ENCODE results near the gene CMAS. TPM values are rescaled to one million over a fixed set of nuclear protein-coding genes. Genes with fewer than 3 reads are reported as not detected.
A peak's percentile ranks its signal among the peaks of the same experiment; 100 is the strongest.

CMAS gene
- total RNA-seq, 1 experiment from 2014 or later: 70.4 TPM

GRCh38 chr12:22083167-22083566, 37.1 kb downstream of the CMAS start:
- BruUV-seq (replicated peaks): no TSS peak
- Histone ChIP-seq H3K4me3 (ENCODE audit: low read depth, low read length) (no peak overlapping the region), H3K36me3 (ENCODE audit: control insufficient read depth, insufficient read depth, low read length) (no peaks in the 10 kb centered on the region), H3K4me1 (peaks cover 16% of the 10 kb centered on the region; the same call in 1 of the 2 replicates), H3K27me3 (replicated peaks; ENCODE audit: control insufficient read depth, insufficient read depth, low read length) (no peaks in the 10 kb centered on the region; the same call in 1 of the 2 replicates), H3K9me3 (no peaks in the 10 kb centered on the region)
- Mint-ChIP-seq H3K27ac (ENCODE audit: unreplicated experiment) (no peak overlapping the region), H3K36me3 (ENCODE audit: insufficient read depth, unreplicated experiment) (no peaks in the 10 kb centered on the region), H3K4me1 (ENCODE audit: low read depth, unreplicated experiment) (peaks cover 11% of the 10 kb centered on the region), H3K9me3 (ENCODE audit: unreplicated experiment) (no peaks in the 10 kb centered on the region), H3K4me3 (ENCODE audit: unreplicated experiment) (no peak overlapping the region), H3K27me3 (ENCODE audit: insufficient read depth, unreplicated experiment) (peaks cover 6% of the 10 kb centered on the region)
- peak; percentile 52 to 79 for TF ChIP-seq CTCF (IDR thresholded peaks at IDR 0.05; ENCODE audit: insufficient read depth in 1 of 2, low read depth in 1 of 2, low read length in 1 of 2, severe bottlenecking in 1 of 2, unreplicated experiment in 1 of 2)
- ChIA-PET POLR2A (interaction anchor here (0.6 kb wide), 1 partner anchor 376 kb away, joined by 4 read pairs; no protein-coding TSS in a partner anchor), CTCF (interaction anchor here (0.6 to 2.6 kb wide), 6 partner anchors 12 to 385 kb away, joined by 3 to 14 read pairs (median 3); no protein-coding TSS in a partner anchor)
- peak in 1 of 2 experiments; percentile 36 for DNase-seq
- intact Hi-C loops (cut with micrococcal nuclease; ENCODE audit: unreplicated experiment): loop anchor here (1.0 to 2.0 kb wide), 4 partner anchors 90 to 377 kb away; no protein-coding TSS in a partner anchor

GRCh38 chr12:22084852-22085251, 38.8 kb downstream of the CMAS start:
- Histone ChIP-seq H3K36me3 (ENCODE audit: control insufficient read depth, insufficient read depth, low read length) (no peaks in the 10 kb centered on the region), H3K9me3 (no peaks in the 10 kb centered on the region), H3K4me3 (ENCODE audit: low read depth, low read length) (no peak overlapping the region), H3K4me1 (peaks cover 16% of the 10 kb centered on the region; the same call in 1 of the 2 replicates), H3K27me3 (replicated peaks; ENCODE audit: control insufficient read depth, insufficient read depth, low read length) (no peaks in the 10 kb centered on the region; the same call in 1 of the 2 replicates)
- no peak for DNase-seq
- Mint-ChIP-seq H3K27me3 (ENCODE audit: insufficient read depth, unreplicated experiment) (peaks cover 12% of the 10 kb centered on the region), H3K27ac (ENCODE audit: unreplicated experiment) (no peak overlapping the region), H3K36me3 (ENCODE audit: insufficient read depth, unreplicated experiment) (no peaks in the 10 kb centered on the region), H3K4me1 (ENCODE audit: low read depth, unreplicated experiment) (peaks cover 11% of the 10 kb centered on the region), H3K4me3 (ENCODE audit: unreplicated experiment) (no peak overlapping the region), H3K9me3 (ENCODE audit: unreplicated experiment) (no peaks in the 10 kb centered on the region)
- no peak for TF ChIP-seq CTCF (IDR thresholded peaks at IDR 0.05; ENCODE audit: insufficient read depth in 1 of 2, low read depth in 1 of 2, low read length in 1 of 2, severe bottlenecking in 1 of 2, unreplicated experiment in 1 of 2)
- ChIA-PET POLR2A (no interaction called here), CTCF (no interaction called here)
- intact Hi-C loops (cut with micrococcal nuclease; ENCODE audit: unreplicated experiment): no loop called here
- BruUV-seq (replicated peaks): no TSS peak

- Histone ChIP-seq H3K36me3 (ENCODE audit: control insufficient read depth, insufficient read depth, low read length) (no peaks in the 10 kb centered on the region), H3K4me1 (peaks cover 4% of the 10 kb centered on the region; the same call in 1 of the 2 replicates), H3K4me3 (ENCODE audit: low read depth, low read length) (no peak overlapping the region), H3K9me3 (no peaks in the 10 kb centered on the region), H3K27me3 (replicated peaks; ENCODE audit: control insufficient read depth, insufficient read depth, low read length) (no peaks in the 10 kb centered on the region; the same call in 1 of the 2 replicates)
- H3K27ac Mint-ChIP-seq (ENCODE audit: unreplicated experiment): no peak overlapping the region
- no peaks in the 10 kb centered on the region for H3K9me3 Mint-ChIP-seq (ENCODE audit: unreplicated experiment)
- POLR2A ChIA-PET: no interaction called here
- CTCF ChIA-PET: no interaction called here
- intact Hi-C loops (cut with micrococcal nuclease; ENCODE audit: unreplicated experiment): no loop called here
- no peaks in the 10 kb centered on the region for H3K4me1 Mint-ChIP-seq (ENCODE audit: low read depth, unreplicated experiment)
- H3K27me3 Mint-ChIP-seq (ENCODE audit: insufficient read depth, unreplicated experiment): peaks cover 15% of the 10 kb centered on the region
- TF ChIP-seq CTCF (IDR thresholded peaks at IDR 0.05; ENCODE audit: insufficient read depth in 1 of 2, low read depth in 1 of 2, low read length in 1 of 2, severe bottlenecking in 1 of 2, unreplicated experiment in 1 of 2): no peak
- BruUV-seq (replicated peaks): no TSS peak
- H3K4me3 Mint-ChIP-seq (ENCODE audit: unreplicated experiment): no peak overlapping the region
- no peaks in the 10 kb centered on the region for H3K36me3 Mint-ChIP-seq (ENCODE audit: insufficient read depth, unreplicated experiment)
- no peak for DNase-seq
These were observed 42.9 kb downstream of the CMAS start for GRCh38 chr12:22088886-22089285.

Data from Caco-2 (cell line).